COLO668 (cell line): ENCODE measurements around the gene ACRV1.

Source experiments
- DNase-seq: peaks from one replicate; lab custom pipeline; 2025; ENCODE audit not compliant: unreplicated experiment; lab: John Stamatoyannopoulos, UW

ACRV1 gene

DNA sequence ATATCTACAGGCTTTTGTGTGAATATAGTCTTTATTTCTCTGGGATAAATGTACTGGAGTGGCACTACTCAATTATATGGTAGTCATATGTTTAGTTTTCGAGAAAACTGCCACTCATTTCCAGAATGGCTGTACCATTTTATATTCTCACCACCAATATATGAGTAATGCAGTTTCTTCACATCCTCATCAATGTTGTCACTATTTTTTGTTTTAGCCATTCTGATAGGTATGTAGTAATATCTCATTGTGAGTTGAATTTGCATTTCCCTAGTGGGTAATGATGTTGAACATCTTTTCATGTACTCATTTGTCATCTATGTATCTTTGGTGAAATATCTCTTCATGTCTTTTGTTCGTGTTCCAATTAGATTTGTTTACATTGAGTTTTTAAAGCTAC, 18.0 kb downstream of the ACRV1 start:
- no peak for DNase-seq

- DNase-seq = no peak
Measured at GRCh38 chr11:125649465-125650166, 31.0 kb downstream of the ACRV1 start.

DNA sequence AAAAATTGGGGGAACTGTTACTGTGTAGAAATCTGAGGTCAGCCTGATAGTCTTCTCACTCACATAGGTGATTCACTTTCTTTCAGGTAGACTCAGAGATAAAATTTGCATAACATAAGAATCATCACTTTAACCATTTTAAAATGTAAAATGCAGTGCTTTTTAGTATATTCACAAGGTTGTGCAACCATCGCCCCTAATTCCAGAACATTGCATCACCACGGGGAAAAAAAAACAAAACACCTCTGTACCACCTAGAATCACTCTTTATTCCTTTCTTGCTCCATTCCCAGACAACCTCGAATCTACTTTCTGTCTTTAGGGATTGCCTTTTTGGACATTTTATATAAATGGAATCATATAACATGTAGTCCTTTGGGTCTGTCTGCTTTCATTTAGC, 34.8 kb downstream of the ACRV1 start:
- DNase-seq = no peak

DNA sequence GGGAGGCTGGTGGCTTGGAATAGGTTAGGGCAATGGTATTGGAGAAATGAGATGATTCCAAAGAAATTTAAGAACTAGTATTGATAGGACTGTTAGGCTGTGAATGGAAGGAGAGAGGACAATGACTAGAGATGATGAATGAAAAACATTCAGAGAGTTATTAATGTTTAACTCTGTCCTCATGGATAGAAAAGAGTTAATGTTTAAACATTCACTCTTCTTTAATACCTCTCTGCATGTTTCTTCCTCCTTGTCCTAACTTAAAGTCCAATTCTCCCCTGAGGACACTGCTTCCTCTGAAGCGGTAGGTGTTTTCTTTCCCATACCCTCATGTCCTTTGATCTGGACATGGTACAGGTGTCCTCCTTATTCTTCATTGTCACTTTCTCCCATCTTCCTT, 42.3 kb downstream of the ACRV1 start:
- no peak for DNase-seq

DNA sequence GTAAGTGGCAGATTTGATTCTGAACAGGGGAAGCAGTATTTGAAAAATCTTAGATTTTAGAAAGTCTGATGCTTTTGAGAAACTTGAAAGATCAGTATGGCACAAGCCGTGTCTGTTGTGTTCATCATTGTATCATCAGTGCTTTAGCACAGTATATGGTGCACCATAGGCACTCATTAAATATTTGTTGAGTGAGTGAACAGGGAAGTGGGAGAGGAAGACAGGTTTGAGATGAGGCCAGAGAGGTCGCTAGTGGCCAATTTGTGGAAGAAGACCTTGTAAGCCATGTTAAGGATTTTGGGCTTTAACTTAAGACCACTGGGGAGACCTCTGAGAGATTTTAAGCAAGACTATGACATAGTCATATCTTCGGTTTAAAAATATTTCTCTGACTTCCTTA, 42.8 kb downstream of the ACRV1 start:
- no peak for DNase-seq

GRCh38 chr11:125627236-125627910, 53.3 kb downstream of the ACRV1 start:
- no peak for DNase-seq

DNA sequence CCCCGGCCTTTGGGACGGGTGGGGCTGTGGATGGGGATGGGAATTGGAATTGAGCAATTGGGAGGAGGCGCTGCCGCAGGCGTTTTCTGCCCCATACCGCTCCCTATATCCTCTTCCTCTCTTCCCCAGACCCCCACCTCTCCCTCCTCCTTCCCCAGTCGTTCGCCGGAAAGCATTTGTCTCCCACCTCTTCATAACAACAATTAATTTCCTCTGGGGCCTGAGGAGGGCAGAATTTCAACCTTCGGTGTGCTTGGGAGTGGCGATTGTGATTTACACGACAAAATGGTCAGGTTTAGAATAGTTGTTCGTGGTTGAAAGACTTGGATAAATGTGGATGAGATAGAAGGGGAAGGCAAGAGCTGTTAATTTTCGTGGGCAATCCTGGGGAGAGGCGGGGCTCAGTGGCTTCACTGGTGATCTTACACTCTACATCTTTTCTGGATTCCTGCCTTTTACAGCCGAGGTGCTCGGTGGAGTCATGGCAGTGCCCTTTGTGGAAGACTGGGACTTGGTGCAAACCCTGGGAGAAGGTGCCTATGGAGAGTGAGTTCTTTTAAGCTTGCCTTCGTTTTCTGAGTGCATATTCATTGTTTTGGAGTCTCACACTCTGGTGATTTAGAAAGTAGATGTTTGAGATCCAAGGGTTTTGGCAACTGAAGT, 54.2 kb downstream of the ACRV1 start:
- peak; percentile 32 for DNase-seq

DNA sequence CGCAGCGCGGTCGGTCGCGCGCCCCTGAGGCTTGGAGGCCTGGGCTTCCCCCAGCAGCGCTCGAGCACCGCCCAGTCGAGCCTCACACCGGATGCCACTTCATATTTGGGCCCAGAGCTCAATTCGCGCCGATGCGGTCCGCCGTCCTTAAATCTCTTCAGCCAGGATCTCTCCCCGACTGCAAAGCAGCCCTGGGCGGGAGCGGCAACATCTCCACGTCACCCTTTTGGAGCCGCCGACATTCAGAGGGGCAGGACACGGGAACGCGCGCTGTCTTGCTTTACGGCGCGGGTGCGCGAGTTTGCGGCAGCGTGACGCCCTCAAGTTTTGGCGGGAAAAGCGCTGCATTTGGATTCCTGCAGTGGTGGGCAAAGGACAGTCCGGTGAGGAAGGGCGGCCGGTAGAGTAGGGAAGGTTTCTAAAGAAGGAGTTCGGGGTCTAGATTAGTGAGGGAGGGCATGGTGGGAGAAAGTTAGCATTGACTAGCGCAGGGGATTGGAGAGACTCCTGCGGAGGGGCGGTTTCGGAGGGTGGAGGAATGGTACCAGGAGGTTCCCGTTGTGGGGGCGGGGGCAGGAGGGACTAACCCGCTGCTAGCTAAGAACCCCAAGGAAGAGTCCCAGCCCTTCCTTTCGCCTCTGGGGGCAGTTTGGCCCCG, 54.9 kb downstream of the ACRV1 start:
- peak; percentile 92 for DNase-seq

DNA sequence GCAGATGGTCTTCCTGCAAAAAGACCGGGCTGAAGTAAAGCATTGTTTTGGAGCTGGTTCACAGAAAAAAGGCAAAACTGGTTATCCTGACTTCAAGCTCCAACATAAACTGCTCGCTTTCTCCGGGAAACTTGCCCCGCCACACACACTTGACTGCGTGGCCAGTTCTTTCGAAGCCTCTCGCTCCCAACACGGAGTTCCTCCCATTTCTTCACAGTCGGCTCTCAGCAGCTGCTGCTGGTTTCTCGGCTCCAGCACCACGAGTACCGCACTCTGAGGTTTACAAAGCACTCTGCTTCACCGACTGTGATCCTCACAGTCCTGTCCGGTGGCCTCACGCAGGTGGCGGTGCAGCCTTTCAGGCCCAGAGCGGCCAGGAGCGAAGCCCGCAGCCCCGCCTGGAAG, 55.4 kb downstream of the ACRV1 start:
- no peak for DNase-seq

- DNase-seq = no peak
Measured at GRCh38 chr11:125624756-125625213, 55.9 kb downstream of the ACRV1 start, which contains the start of gene CHEK1. Gene CHEK1, plus strand, starts transcription at chr11:125625163. Its CDS starts 1,606 bp downstream, at chr11:125626769.

DNA sequence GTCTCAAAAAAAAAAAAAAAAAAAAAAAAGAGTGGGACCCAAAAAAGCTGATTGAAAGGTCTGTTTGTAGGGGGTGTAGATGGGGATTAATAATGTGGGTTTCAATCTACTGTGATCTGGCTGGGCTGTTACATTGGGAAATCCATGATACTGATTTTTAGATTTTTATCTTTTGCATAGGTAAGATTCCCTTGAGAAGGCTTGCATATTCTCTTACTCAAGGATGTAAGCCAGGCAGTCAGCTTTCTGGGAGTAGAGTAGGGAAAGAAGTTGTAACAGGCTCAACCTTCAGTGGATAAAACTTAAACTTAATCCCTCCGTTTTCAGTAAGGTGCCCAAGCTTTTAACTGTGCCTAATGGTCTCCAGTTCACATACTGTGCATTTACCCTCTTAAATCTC, 57.6 kb downstream of the ACRV1 start:
- no peak for DNase-seq

- no peak for DNase-seq
Measured at GRCh38 chr11:125621995-125622394, 58.7 kb downstream of the ACRV1 start.
